GM21717 (cell line): ENCODE results near the gene IFT81.
"Not testable (repeated sequence)": the region's sequence is repeated elsewhere in the genome, so short reads cannot be mapped to it uniquely, and the experiment has no call there.

ENCODE experiments used
- ATAC-seq: cut with Tn5 transposase; IDR thresholded peaks from one replicate; pipeline ENCODE4 v1.9.1; 2021; ENCODE audit warnings: mild to moderate bottlenecking, moderate library complexity; ENCODE audit not compliant: unreplicated experiment

The IFT81 gene

DNA sequence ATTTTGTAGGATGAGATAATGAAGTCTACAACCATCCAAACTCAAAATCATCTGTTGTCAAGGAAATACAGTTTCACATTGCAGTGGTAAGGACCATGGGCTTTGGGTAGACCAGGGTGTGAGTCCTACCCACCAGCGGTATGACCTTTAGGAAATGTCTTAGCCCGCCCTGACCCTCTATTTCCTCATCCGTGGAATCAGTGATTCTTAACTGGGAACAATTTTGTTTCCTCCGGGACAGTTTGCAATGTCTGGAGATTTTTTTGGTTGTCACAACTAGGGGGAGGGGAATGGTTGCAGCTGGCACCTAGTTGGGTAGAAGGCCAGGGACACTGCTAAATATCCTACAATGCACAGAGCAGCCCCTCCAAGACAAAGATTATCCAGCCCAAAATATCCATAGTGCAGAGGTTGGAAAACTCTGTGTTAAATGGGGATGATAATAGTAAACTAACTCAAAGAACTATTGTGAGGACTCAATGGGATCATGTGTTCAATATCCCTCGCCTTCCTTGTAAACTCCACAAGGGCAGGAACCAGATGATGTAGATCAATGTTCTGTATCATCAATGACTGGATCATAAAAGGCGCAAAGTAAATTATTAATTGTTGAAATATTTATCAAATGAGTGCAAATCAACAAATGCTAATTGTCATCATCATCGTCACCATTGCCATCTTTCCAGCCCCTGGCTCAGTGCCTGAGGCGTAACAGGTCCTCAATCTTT lies 15.7 kb upstream of the IFT81 start:
- ATAC-seq = no peak

DNA sequence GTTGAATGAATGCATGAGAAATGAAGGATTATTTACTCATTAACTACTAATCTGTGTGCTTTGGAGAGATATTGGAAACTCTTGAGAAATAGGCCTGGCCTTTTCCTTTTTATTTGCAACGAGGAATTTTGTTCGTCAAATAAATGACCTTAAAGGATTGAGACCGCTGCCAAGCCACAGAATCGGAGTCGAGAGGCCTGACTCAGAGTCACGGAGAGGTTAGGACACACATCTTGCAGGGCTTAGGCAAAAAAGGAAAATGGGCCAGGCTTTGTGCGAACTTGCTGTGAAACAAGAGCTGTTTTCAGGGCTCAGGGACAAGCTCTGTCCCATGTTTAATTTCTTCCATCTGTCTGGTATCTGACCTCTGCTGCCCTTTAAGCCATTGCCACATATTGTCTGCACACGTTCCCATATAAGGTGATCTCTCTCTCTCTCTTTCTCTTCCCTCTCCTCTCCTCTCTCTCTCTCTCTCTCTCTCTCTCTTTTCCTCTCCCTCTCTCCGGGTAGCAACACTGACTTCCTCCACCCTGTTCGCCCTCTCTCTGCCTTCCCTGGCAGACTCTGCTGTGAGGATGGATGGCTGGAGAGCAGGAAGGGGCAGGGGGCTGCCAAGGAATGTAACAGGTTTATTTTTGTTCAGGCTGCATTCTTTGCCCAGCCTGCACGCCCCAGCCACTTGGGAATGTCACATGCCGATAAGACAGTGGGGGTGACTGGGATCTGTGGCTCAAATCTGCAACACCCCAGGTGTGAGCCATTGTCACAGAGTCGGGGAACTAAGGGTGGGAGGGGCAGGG lies 14.9 kb upstream of the IFT81 start:
- ATAC-seq = no peak

DNA sequence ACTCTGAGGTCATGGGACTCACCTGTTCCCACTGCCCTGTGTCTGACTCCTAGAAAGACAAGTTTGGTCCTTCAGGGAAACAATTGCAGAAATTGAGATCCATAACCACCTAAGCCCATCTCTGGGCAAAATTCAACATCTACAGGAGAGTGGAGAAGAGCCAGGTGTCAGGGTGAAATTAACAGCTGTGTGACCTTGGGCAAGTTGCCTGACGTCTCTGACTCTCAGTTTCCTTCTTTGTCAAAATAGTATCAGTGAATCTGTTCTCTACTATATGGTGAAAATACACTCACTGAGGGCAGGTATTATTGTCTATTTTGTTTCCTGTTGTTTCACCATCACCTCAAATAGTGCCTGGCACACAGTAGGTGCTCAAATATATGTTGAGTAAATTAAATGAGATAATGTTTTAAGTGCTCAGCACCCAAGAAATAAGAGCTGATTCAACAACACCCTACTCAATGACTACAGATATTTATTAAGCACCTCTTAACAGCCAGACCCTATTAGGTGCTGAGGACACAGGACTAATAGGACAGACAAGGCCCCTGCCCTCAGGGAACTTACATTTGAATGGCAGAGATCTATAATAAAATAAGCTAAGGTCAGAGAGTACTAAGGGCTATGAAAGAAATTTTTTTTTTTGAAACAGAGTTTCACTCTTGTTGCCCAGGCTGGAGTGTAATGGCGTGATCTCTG lies 14.2 kb upstream of the IFT81 start:
- ATAC-seq = no peak

DNA sequence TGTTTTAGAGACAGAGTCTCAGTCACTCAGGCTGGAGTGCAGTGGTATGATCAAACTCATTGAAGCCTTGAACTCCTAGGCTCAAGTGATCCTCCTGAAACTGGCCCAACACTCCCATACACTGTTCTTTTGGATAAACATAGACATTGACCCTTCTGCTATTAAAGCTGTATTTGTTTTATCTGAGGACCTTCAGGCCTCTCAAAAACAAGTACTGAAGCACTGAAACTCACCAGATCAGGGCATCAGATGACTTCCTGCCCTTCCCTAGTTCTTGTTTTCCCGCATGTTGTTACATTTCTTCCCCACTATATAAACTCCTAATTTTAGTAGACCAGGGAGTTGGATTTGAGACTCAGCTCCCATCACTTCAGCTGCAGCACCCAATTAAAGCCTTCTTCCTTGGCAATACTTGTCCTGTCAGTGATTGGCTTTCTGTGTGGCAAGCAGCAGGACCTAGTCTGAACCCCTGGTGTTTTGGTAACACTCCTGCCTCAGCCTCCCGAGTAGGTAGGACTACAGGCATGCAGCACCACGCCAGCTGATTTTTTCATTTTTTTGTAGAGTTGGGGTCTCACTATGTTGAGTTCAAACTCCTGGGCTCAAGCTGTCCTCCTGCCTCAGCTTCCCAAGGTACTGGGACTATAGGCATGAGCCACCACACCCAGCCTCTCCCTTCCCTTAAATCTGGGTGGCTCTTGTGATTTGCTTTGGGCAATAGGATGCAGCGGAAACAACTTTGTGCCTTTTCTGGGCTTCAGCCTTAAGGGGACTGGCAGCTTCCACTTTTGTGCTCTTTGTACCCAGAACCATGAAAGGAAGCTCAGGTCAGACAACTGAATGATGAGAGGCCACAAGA lies 12.5 kb upstream of the IFT81 start:
- ATAC-seq = no peak

DNA sequence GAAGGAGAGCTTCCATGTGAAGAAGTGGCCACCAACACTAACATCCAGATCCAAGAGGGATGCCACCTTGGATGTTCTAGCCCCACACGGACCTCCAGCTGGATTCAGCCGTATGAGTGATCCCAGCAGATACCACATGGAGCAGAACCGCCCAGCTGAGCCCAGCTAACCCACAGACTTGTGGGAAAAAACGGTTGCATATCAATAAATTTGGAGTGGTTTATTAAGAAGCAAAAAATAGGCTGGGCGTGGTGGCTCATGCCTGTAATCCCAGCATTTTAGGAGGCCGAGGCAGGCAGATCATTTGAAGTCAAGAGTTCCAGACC lies 11.9 kb upstream of the IFT81 start:
- no peak for ATAC-seq

DNA sequence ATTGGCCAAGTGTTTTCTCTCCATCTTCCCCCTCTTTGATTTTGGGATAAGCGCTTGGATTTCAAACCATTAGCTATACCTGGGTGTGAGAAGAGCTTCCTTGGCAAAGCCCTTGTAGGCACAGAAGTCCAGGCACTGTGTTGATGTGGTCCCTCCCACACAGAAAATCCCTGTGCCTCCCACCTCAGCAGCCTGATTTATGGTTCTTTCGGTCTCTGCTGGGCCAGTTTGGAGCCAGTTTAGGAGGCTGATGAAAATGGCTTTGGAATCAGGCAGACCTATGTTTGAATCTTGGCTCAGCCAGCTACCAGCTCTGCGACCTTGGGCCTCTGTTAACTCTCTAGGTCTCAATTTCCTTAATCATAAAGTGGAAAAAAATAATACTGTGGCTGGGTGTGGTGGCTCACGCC lies 9.6 kb upstream of the IFT81 start:
- no peak for ATAC-seq

DNA sequence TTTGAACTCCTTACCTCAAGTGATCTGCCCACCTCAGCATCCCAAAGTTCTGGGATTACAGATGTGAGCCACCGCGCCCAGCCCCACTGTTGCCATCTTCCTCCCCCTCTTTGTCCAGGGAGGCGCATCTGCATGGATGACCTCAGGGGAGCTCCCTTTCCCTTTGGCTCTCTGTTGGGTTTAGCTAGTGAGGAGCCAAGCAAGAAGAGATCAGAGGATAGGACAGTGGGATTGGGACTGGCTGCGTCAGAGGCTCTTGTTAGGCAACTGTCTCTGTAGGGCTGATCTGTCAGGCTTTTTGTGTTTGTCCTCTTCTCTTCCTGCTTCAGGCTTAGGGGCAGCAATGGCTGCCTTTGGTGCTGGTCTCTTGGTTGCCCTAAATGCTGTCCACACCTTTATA lies 8.5 kb upstream of the IFT81 start:
- no peak for ATAC-seq

DNA sequence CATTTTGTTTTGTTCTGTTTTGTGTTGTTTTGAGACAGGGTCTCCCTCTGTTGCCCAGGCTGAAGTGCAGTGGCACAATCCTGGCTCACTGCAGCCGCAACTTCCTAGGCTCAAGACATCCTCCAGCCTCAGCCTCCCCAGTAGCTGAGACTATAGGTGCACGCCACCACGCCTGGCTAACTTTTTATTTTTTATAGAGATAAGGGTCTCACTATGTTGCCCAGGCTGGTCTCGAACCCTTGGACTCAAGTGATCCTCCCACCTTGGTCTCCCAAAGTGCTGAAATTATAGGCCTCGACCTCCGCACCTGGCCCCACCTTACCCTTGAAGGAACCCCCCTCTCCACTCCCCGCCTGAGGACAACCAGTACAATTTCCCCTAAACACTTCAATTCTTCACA lies 7.5 kb upstream of the IFT81 start:
- no peak for ATAC-seq

DNA sequence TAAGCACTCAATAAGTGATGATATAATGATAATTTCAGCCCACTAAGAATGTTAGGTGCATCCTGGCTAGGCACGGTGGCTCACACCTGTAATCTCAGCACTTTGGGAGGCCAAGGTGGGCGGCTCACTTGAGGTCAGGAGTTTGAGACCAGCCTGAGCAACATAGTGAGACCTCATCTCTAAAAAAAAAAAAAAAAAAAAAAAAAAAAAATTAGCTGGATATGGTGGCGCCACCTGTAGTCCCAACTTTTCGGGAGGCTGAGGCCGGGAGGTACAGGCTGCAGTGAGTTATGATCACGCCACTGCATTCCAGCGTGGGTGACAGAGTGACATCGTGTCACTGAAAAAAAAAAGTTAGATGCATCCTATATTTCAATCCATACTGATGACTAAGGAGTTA lies 6.9 kb upstream of the IFT81 start:
- not testable (repeated sequence) for ATAC-seq

DNA sequence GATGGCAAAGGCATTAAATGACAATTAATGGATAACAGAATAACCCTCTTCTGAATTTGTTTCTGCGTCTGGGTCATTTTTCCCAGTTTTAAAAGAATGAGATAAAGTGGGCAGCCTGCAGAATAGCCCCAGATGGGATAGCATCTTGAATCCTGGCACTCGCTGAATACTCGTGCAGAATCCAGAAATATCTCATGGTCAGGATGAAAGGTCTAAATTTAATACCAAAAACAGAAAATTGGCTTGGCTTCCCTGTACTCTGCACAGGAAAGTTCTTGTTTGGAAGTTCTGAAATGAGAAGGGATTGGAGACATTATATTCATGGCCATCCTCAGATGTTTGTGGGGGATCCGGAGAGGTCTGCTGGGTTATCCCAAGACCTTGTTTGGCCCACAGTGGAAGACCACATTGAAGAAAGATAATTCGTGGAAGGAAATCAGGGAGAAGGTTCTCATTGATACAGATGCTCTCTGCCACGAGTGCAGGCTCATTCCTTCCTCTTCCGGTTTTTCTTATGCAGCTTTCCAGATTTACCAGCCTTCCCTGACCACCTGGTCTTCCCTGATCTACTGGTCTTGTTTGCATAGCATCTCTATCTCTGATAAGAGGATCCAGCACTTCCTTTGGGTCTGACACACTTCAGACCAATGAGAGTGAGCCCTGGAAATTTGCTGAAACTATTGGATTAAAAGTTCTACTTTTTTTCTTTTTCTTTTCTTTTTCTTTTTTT lies 6.0 kb upstream of the IFT81 start:
- ATAC-seq = no peak

DNA sequence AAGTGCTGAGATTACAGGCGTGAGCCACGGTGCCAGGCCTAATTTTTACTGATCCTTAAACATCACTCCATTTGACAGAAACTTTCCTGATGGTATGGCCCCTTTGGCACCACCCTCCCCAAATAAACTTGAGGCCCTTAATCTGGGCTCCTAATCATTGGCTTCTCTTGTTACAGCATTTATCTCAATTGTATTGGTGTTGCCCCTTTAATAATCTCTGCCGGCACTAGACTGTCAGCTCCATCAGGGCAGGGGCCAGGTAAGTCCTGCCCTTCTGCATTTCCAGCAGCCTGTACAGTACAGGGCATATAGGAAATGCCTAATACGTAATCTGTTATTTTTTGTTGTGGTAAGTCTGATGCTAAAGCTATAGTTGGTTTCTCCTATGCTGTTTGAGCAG lies 1.2 kb upstream of the IFT81 start:
- ATAC-seq = no peak

DNA sequence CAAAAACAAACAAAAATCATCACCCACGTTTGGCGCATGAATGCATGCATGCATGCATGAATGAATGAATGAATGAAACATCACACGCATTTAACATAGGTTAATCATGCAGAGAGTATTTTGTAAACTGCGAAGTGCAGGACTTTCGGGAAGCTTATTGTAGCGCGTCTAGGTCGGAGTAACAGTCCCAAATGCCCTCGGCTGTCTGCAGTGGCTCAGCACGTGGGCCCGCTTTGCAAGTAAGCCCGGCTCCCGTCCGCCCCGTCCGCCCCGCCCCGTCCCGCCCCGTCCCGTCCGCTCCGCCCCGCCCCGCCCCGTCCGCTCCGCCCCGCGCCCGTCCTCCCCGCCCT lies 263 bp upstream of the IFT81 start:
- peak; percentile 48 for ATAC-seq

DNA sequence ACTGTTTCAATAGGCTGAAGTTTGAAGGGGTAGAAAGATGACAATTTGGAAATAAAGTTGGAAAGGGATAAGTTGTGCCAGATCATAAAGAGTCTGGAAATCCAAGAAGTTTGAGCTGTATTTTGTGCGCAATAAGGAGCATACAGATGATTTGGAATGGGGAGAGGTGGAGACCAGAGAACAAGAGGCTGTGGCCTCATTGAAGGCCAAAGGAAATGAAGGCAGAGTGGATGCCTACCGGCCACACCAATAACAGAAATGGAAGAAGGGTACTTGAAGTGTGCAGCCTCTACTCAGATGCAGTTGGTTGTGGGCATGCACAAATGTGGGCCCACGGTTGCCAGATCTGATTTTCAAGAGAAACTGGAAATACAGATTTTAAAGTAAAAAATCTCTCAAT lies 2.4 kb downstream of the IFT81 start:
- ATAC-seq = no peak

DNA sequence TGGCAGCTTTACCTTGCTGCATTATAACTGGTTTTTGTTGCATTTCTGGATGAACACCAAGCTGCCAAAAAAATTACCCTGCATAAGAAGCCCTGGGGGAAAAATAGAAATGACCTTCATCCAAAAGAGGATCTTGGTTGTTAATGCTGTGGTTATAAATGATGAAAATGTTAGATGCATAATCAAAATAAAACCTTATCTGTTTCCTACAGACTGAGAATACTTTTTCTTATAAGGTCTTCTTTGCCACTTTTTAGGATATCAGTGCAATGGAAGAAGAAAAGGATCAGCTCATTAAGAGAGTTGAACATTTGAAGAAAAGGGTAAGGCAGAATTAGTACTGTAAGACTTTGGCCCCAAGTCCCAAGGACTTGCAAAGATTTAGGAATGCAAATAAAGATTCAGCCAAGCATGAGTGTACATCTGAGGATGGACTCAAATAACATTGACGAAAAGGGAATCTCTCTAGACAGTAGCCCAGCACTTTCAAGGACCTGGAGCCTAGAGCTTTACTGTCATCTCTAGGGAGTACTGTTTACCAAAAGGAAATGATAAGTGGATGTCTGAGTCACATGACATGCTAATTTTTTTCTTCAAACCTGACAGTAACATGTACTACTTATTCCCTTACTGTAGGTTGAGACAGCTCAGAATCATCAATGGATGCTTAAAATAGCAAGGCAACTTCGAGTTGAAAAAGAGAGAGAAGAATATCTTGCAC lies 10.7 kb downstream of the IFT81 start:
- ATAC-seq = no peak

DNA sequence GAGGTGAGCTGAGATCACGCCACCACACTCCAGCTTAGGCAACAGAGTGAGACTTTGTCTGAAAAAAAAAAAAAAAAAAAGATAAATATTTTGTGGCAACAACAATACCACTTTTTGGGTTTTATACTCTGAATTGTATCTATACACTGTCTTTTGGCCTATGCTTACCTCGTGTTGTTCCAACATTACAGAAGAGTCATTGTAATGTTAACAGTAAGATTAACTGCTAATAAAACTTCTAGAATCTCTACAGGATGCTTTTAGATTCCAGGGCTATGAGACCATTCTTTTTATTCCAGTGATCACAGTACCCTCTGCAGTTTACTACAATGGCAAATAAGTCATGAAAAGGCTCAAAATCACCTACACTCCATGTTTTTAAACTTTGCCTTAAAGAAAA lies 11.6 kb downstream of the IFT81 start:
- ATAC-seq = no peak

DNA sequence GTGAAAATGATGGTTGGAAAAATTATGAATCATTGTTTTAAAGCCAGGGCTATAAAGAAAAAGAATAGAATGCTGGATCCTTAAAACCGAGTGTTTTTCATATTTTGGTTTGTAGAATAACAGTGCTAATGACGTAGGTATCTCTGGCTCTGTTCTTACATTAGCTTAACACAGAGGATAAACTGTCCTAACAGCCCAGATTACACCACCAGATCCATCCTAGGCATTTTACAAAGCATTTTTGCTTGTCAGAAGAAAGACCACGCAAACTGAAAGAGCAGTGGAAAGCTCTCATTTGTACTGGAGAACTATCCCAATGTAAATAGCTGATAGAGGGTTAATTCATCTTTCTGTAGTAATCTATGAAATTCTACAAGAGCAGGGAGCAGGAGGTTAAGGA lies 13.6 kb downstream of the IFT81 start:
- ATAC-seq = no peak

DNA sequence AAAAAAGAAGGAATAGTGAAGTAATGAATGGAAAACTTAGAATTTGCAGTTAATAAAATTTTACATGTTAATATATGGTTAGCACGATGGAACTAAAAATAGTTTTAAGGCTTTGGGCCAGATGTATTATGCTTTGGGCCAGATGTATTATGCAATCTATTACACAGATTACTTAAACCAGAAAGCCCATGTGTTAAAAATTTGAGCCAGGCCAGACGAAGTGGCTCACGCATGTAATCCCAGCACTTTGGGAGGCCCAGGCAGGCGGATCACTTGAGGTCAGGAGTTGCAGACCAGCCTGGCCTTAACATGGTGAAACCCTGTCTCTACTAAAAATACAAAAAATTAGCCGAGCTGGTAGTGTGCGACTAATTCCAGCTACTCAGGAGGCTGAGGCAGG lies 17.2 kb downstream of the IFT81 start:
- no peak for ATAC-seq

DNA sequence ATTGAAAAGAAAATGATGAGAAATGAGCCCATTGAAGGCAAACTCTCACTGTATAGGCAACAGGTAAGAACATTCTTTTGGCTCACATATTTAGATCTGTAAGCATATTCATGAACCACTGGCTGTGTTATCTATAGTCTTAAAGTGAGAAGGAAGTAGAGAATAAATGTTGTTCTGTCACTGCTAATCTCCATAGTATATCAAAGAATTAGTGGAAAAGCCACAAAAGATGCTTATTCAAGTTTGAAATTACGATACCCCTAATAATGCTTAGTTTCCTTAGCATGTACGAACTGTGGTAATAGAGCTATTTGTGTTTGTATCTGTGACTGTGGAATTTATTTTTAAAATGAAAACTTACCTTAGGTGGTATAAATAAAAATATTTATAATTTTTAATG lies 22.8 kb downstream of the IFT81 start:
- ATAC-seq = no peak

DNA sequence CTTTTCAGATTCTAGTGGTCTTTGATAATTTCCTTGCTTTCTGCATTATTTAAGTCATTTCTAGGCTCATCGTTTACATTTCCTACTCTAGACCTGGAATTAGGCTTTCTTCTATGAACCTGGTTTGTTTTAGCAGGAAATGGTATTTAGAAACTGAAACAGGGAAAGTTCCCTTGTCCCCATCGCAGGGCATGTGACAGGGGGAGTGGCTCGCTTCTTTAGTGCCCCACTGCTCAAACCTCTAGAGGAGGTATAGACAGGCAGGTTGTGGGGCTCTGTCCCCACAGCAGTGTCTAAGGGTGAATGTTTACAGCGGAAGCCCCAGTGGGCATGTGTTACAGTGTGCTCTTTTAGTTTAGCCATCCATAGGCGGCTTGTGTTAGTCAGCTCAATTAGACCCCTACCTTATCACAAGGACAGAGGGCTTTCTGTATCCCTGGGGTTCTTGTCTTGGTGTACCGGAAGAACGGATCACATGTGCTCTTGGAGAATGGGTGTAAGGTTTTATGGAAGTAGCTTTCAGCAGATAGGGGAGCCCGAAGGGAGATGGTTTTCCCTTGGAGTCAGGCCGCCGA lies 25.0 kb downstream of the IFT81 start:
- ATAC-seq = no peak

DNA sequence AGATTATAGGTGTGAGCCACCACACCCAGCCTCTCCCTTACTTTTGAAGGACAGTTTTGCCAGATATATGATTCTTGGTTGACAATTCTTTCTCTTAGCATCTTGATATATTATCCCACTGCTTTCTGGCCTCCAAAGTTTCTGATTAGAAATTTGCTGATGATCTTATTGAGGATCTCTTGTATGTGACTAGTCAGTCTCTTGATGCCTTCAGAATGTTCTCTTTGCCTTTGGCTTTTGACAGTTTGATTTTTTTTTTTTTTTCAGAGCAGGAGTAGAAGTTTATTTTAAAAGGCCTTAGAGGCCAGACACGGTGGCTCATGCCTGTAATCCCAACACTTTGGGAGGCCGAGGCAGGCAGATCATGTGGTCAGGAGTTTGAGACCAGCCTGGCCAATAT lies 32.6 kb downstream of the IFT81 start:
- ATAC-seq = no peak
